CD4-positive, alpha-beta T cell treated with Interleukin-21 for 1 hour (primary cell): ENCODE measurements around the gene PPP1R9A.

Experiments used
- DNase-seq: peaks from one replicate; pipeline ENCODE4 v3.0.0-alpha.2; 2020

Gene PPP1R9A

DNA sequence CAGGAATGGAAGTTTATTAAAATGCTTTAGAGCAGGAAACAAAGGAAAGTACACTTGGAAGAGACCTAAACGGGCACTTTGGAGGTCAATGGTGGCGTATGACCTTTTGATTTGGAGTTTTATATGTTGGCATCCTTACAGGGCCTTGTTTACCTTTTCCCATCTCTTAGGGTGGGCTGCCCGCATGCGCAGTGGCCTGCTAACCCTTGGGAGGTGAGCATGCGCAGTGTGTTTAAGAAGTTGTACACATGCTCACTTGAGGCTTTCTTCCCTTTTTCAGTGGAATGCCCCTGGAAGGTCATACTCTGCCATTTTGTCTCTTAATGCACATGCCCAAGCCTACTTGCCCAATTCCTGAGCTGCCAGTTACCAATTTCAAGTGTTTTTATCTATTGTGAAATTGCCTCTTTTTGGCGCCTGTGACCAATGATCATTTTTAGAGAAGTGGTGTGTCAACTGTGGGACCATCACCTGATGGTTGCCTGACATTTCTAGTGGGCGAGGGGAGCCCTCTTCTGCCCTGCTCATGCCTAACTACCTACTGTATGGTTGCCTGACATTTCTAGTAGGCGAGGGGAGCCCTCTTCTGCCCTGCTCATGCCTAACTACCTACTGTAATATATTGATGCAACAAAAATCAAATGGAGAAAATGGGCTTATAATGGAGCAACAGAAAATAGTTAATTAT, 138.0 kb downstream of the PPP1R9A start:
- DNase-seq, result no peak

DNA sequence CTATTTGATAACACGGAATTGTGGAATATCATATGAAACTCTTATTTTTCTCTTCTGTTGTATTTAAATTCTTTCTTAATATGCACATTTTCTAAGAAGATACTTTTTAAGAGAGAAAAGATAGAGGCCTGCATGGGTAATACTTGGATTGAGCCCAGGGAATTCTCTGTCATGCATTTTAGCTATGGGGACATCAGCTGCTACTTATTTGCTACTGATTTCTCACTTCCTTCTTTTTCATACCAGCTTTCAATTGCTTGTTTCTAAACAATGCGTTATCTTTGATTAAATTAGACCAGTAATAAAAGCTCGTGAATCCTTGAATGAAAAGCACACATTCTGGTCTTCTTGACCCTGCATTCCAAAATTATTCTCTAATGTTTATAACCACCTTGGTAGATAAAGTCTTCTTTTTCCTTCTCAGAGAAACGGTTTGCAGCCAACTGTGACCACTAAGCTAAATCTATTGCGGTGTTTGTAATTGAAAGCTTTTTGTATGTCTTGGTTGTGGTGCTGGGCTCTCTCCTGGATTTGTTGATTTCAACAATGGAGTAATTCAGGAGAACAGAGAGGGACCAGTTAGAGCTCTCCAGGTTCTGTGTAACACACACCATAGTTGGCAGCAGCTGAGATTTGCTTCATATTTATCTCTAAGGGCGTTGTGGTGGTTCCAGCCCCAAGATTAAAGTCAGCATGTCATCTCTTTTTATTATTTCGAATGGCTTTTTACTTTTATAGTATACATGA, 139.3 kb downstream of the PPP1R9A start:
- no peak for DNase-seq

DNA sequence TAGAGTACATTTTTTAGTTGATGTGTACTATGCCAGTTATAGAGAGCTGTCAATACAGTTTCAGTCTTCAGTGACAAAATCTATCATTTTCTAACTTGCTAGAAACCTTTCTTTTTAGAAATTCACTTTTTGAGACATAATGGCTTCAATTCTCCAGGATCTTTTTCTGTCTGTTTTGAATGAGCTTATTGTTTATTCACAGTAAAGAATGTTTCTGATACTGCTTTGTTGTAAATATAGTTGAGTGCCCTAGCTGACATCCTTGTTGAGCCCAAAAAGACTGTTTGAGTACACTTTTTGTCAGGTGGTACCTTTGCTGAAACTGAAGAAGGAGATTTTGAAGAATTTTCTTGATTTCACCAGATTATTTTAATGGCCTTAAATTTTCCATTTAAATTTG, 139.9 kb downstream of the PPP1R9A start:
- no peak for DNase-seq

DNA sequence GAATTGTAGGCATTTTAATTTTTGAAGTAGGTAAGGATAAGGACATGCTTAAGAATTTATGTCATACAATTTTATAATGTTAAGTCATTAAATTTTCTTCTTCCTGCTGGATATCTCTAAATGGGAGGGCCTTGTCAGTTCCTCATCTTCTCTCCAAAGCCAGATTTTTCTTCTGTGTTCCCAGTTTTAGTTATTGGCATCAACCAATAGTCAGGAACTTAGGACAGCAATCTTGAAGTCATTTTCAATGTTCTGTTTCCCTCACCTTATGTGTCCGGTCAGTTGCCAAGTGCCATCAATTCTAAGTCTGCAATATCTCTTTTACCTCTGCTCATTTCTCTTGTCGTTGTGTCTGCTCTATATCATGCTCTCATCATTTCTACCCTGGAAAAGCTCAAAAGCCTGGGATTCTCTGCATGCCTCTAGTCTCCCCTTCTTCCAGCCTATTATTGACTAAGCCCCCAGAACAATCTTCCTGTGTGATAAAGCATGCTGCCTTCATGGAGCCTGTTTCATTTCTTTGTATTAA, 145.2 kb downstream of the PPP1R9A start:
- no peak for DNase-seq

DNA sequence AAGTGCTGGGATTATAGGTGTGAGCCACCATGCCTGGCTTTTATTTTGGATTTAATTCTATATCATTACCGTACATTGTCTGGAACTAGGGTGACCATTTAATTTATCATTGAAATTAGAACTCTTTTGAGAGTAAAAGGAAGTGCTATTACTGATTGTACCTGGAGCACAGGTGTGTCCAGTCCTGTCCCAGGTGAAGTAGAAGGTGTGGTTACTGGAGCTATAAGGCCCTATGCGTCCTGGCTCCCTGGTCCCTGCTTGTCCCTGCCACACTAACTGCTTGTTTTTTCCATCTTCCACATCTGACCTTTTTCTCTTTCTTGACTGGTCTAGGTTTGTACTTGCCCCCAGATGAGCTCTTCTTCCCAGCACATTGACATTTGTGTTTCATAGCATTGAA, 147.0 kb downstream of the PPP1R9A start:
- DNase-seq, result no peak

DNA sequence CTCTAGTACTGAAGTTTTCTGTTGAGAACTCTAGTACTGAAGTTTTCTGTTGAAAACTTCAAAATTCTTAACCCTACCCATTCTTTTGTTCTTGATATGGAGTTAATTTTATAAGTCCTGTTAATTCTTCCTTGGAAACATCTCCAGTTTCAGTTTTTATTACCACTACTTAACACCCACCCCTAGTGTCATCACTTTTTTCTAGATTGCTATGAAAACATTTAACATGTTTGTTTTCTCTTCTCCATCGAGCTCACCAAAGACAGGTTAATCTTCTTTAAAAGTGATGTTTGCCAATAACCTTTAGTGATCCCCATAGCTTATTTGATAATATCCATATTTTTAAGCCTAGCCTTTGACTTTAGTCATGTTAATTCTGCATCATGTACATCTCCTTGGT, 147.9 kb downstream of the PPP1R9A start:
- no peak for DNase-seq

- no peak for DNase-seq
Measured at GRCh38 chr7:95056107-95056739, 148.8 kb downstream of the PPP1R9A start.

- no peak for DNase-seq
Measured at GRCh38 chr7:95056901-95057300, 149.5 kb downstream of the PPP1R9A start.

GRCh38 chr7:95059842-95060313, 152.5 kb downstream of the PPP1R9A start:
- no peak for DNase-seq

DNA sequence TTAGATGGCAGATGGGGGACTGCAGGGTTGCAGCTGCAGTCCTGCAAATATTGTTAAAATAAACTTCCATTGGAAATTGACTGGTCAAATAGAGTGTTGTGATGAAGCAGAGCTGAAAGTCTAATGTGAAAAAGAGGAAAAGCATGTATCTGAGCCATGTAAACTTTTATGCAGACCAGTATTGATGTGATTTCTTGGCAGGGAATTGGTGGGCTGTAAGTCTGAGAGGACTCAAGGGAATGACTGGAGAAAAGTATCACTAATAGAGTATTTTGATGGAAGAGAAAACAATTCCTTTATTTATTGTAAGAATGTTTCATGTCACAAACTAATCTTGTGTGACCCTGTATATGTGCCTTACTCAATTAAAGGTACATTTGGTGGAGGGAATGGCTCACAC, 155.5 kb downstream of the PPP1R9A start:
- DNase-seq, result no peak

GRCh38 chr7:95066737-95067530, 159.5 kb downstream of the PPP1R9A start:
- no peak for DNase-seq

- no peak for DNase-seq
Measured at GRCh38 chr7:95088536-95089215, 181.3 kb downstream of the PPP1R9A start.

- DNase-seq, result no peak
Measured at GRCh38 chr7:95089414-95090315, 182.3 kb downstream of the PPP1R9A start.

- no peak for DNase-seq
Measured at GRCh38 chr7:95092324-95092723, 184.9 kb downstream of the PPP1R9A start.

DNA sequence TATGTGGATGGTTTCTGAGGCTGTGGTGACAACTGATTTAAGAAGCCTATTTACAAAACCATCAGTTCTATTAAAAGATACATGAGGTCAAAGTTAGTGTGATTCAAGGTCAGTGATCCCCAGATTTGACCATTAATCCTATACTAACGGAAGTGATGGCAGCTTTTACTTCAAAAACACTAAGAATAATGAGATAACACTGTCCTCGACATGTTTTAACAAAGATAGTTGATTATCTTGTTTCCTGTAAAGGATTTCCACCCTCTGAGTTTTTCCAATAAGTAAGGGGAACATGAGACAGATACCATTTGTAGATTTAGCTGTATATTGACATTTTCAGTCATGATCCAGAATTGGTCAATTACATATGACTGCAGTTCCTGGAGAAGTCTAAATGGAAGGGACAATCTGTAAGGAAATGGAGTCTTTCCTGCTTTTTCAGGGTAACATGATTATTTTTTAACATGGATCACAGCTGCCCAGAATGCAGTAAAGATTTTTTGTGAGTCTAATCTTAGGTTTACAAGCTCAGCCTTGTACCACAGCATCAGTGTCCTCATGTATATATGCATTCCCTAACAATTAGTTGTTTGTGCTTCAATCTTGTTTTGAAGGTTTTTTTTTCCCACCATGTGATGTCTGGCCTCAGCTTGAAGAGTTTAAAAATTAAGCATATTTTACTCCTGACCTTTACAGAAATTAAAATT, 188.0 kb downstream of the PPP1R9A start:
- no peak for DNase-seq

DNA sequence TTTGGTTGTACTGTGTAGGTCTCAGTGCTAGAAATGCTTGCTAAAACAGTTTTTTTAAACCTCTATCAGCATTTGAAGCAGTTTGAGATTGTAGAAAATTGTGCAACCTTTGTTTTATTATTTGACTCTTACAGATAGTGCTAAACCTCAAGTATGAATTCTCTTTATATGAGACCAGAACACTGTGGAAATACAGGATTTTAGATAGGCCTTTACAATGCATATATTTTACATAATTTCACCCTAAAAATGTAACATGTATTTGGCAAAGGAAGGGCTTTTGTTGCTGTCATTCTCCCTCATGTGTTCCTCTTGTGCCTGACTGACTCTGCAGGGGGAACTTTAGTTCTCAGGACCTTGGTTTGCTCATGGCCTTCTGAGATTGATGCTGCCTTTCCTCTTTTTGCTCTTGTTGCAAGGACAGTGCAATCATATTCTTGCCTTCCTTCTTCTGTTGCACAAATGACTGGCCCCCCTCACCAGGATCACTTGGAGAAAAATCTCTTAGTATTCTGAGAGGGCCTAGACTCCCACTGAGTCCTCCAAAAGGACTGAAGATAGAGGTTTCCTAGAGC, 188.7 kb downstream of the PPP1R9A start:
- DNase-seq, result no peak

DNA sequence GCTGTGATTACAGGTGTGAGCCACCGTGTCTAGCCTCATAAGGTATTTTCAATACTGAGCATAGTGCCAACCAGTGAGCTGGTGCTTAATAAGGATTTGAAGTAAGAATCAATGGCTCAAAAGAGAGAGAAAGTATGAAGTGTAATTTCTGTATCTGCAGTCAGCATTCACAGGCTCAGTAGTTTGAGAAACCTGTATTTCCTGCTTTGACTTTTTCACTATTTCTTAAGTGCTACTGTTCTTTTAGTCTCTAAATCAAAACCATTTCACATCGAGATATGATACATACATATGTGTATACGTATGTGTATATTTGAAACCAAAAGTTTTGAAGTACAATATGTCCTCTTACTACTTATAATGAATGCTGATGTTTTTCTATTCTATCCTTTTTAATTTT, 189.9 kb downstream of the PPP1R9A start:
- DNase-seq, result no peak

- no peak for DNase-seq
Measured at GRCh38 chr7:95097851-95098250, 190.5 kb downstream of the PPP1R9A start.

- DNase-seq, result no peak
Measured at GRCh38 chr7:95099106-95099505, 191.7 kb downstream of the PPP1R9A start.

- DNase-seq, result no peak
Measured at GRCh38 chr7:95101422-95101821, 194.0 kb downstream of the PPP1R9A start.
